Mesenchymal stem cell (in vitro differentiated cells and primary cell): ENCODE data around the gene TAOK1.
"Not testable (repeated sequence)": the region's sequence is repeated elsewhere in the genome, so short reads cannot be mapped to it uniquely, and the experiment has no call there.

Experiments
- DNase-seq: peaks from one replicate; pipeline ENCODE4 v3.0.0-alpha.2; 2013
- H2AFZ ChIP-seq: one replicate; pipeline ENCODE4 v1.6.1; 2013; ENCODE audit warnings: low read depth, mild to moderate bottlenecking, control low read depth, inconsistent platforms, low read length, moderate library complexity
- H2AK5ac ChIP-seq: 2 replicates; pipeline ENCODE4 v1.6.1; 2013; ENCODE audit warnings: low read length, moderate library complexity, mild to moderate bottlenecking, inconsistent platforms; ENCODE audit not compliant: severe bottlenecking
- H2BK120ac ChIP-seq: one replicate; pipeline ENCODE4 v1.6.1; 2013; ENCODE audit warnings: low read depth, mild to moderate bottlenecking, inconsistent platforms, low read length, moderate library complexity
- H2BK12ac ChIP-seq, 2 experiments: one replicate each; pipeline ENCODE4 v1.6.1; 2013; ENCODE audit warnings: inconsistent platforms in 2 of 2, low read length in 2 of 2, mild to moderate bottlenecking in 2 of 2, moderate library complexity in 2 of 2, control low read depth in 1 of 2
- H2BK15ac ChIP-seq: one replicate; pipeline ENCODE4 v1.6.1; 2013; ENCODE audit warnings: mild to moderate bottlenecking, low read depth, inconsistent platforms; ENCODE audit not compliant: poor library complexity, severe bottlenecking
- H2BK5ac ChIP-seq: 2 replicates; pipeline ENCODE4 v1.6.1; 2013; ENCODE audit warnings: low read depth, mild to moderate bottlenecking, low read length, control low read depth, inconsistent platforms; ENCODE audit not compliant: poor library complexity, severe bottlenecking
- H3K14ac ChIP-seq, 2 experiments: one replicate each; pipeline ENCODE4 v1.6.1; 2013; ENCODE audit warnings: inconsistent platforms in 2 of 2, low read length in 2 of 2, control low read depth in 1 of 2, mild to moderate bottlenecking in 1 of 2, moderate library complexity in 1 of 2
- H3K18ac ChIP-seq, 2 experiments: one replicate each; pipeline ENCODE4 v1.6.1; 2013; ENCODE audit warnings: inconsistent platforms in 2 of 2, low read length in 2 of 2, control low read depth in 1 of 2, low read depth in 1 of 2, mild to moderate bottlenecking in 1 of 2
- H3K23ac ChIP-seq, 2 experiments: one replicate each; pipeline ENCODE4 v1.6.1; 2013; ENCODE audit warnings: inconsistent platforms in 2 of 2, low read length in 2 of 2, mild to moderate bottlenecking in 2 of 2, moderate library complexity in 2 of 2, control low read depth in 1 of 2
- H3K27ac ChIP-seq: 2 replicates; pipeline ENCODE4 v1.5.1; 2013; ENCODE audit warnings: mild to moderate bottlenecking, moderate library complexity, low read length, control low read depth, inconsistent platforms; ENCODE audit not compliant: poor library complexity, severe bottlenecking
- H3K27me3 ChIP-seq, 2 experiments: 2 replicates each; pipeline versions ENCODE4 v1.6.1 to v1.7.0; 2013; ENCODE audit warnings: low read length in 2 of 2, mild to moderate bottlenecking in 2 of 2, moderate library complexity in 2 of 2, control low read depth in 1 of 2, inconsistent platforms in 1 of 2; ENCODE audit not compliant: control insufficient read depth in 1 of 2, insufficient read depth in 1 of 2
- H3K36me3 ChIP-seq, 2 experiments: 2 replicates each; pipeline versions ENCODE4 v1.6.1 to v1.7.0; 2013; ENCODE audit warnings: low read length in 2 of 2, control low read depth in 1 of 2, inconsistent platforms in 1 of 2, low read depth in 1 of 2, mild to moderate bottlenecking in 1 of 2; ENCODE audit not compliant: insufficient read depth in 2 of 2, control insufficient read depth in 1 of 2
- H3K4ac ChIP-seq, 2 experiments: one replicate each; pipeline ENCODE4 v1.6.1; 2013; ENCODE audit warnings: inconsistent platforms in 2 of 2, low read length in 2 of 2, mild to moderate bottlenecking in 2 of 2, moderate library complexity in 2 of 2, control low read depth in 1 of 2, low read depth in 1 of 2
- H3K4me1 ChIP-seq: 2 replicates; pipeline ENCODE4 v1.6.1; 2013; ENCODE audit warnings: low read depth, low read length, control low read depth; ENCODE audit not compliant: control insufficient read depth, insufficient read depth
- H3K4me2 ChIP-seq: 2 replicates; pipeline ENCODE4 v1.6.1; 2013; ENCODE audit warnings: low read length, mild to moderate bottlenecking, inconsistent platforms; ENCODE audit not compliant: poor library complexity, severe bottlenecking
- H3K4me3 ChIP-seq, 2 experiments: 2 replicates each; pipeline versions ENCODE4 v1.5.1 to v1.7.0; 2013; ENCODE audit warnings: low read length in 2 of 2, mild to moderate bottlenecking in 2 of 2, control low read depth in 1 of 2, low read depth in 1 of 2; ENCODE audit not compliant: insufficient read depth in 1 of 2
- H3K79me1 ChIP-seq: replicated peaks from 2 replicates; pipeline ENCODE4 v1.6.1; 2013; ENCODE audit warnings: mild to moderate bottlenecking, control low read depth, low read length, inconsistent platforms; ENCODE audit not compliant: poor library complexity, severe bottlenecking
- H3K9ac ChIP-seq: 2 replicates; pipeline ENCODE4 v1.7.0; 2013; ENCODE audit warnings: mild to moderate bottlenecking, low read length, moderate library complexity
- H3K9me3 ChIP-seq: 2 replicates; pipeline ENCODE4 v1.7.0; 2013; ENCODE audit warnings: mild to moderate bottlenecking, low read length; ENCODE audit not compliant: control insufficient read depth
- H4K8ac ChIP-seq: one replicate; pipeline ENCODE4 v1.6.1; 2013; ENCODE audit warnings: inconsistent platforms, mild to moderate bottlenecking, low read length, moderate library complexity
- H4K91ac ChIP-seq: one replicate; pipeline ENCODE4 v1.6.1; 2013; ENCODE audit warnings: mild to moderate bottlenecking, low read length, inconsistent platforms
- WGBS: methylation state at CpG from one replicate; pipeline ENCODE4 v1.1.7; 2013; ENCODE audit warnings: mixed read lengths; 5-methylcytosine and 5-hydroxymethylcytosine counted together

Gene TAOK1

GRCh38 chr17:29461483-29462206 is 71.5 kb downstream of the TAOK1 start:
- H2AFZ ChIP-seq: no peak overlapping the region
- H3K9ac ChIP-seq: no peak overlapping the region
- no peak overlapping the region for H4K8ac ChIP-seq
- H3K27me3 ChIP-seq: no peaks in the 10 kb centered on the region
- H2BK15ac ChIP-seq: no peak overlapping the region
- H3K36me3 ChIP-seq: peaks cover 8 to 41% of the 10 kb centered on the region in 2 experiments
- H3K79me1 ChIP-seq: peaks cover 2% of the 10 kb centered on the region
- H3K4me1 ChIP-seq: no peaks in the 10 kb centered on the region
- no peak overlapping the region for H2BK12ac ChIP-seq
- H3K27ac ChIP-seq: no peak overlapping the region
- DNase-seq: no peak
- no peaks in the 10 kb centered on the region for H3K9me3 ChIP-seq
- H3K4ac ChIP-seq: no peak overlapping the region
- 100% methylated on average over 2 of the region's 2 CpGs for whole genome bisulfite sequencing
- H3K23ac ChIP-seq: no peak overlapping the region
- no peak overlapping the region for H2BK120ac ChIP-seq
- H2BK5ac ChIP-seq: no peak overlapping the region
- no peak overlapping the region for H3K18ac ChIP-seq
- no peak overlapping the region for H4K91ac ChIP-seq
- no peak overlapping the region for H3K4me2 ChIP-seq
- no peak overlapping the region for H3K14ac ChIP-seq
- H2AK5ac ChIP-seq: no peak overlapping the region
- H3K4me3 ChIP-seq: no peak overlapping the region

GRCh38 chr17:29469276-29469675 is 79.1 kb downstream of the TAOK1 start:
- no peak overlapping the region for H3K4me3 ChIP-seq
- no peak overlapping the region for H3K23ac ChIP-seq
- no peak overlapping the region for H3K9ac ChIP-seq
- no peak overlapping the region for H2BK5ac ChIP-seq
- no peak overlapping the region for H2AFZ ChIP-seq
- H2BK15ac ChIP-seq: no peak overlapping the region
- H3K27ac ChIP-seq: no peak overlapping the region
- H4K91ac ChIP-seq: no peak overlapping the region
- peaks cover 23 to 80% of the 10 kb centered on the region in 2 experiments for H3K36me3 ChIP-seq
- no peak overlapping the region for H3K4me2 ChIP-seq
- H2AK5ac ChIP-seq: no peak overlapping the region
- no peaks in the 10 kb centered on the region for H3K27me3 ChIP-seq
- no peak overlapping the region for H2BK120ac ChIP-seq
- no peak overlapping the region for H3K4ac ChIP-seq
- H3K79me1 ChIP-seq: peaks cover 11% of the 10 kb centered on the region
- H3K4me1 ChIP-seq: no peaks in the 10 kb centered on the region
- no peak overlapping the region for H3K18ac ChIP-seq
- 93% methylated on average over 2 of the region's 3 CpGs for WGBS
- H3K14ac ChIP-seq: no peak overlapping the region
- DNase-seq: no peak
- H4K8ac ChIP-seq: no peak overlapping the region
- no peak overlapping the region for H2BK12ac ChIP-seq
- no peaks in the 10 kb centered on the region for H3K9me3 ChIP-seq

- not testable (repeated sequence) for H3K4me2 ChIP-seq, H3K9ac ChIP-seq, H2AFZ ChIP-seq, H2BK15ac ChIP-seq, H4K8ac ChIP-seq, H2BK5ac ChIP-seq, H3K23ac ChIP-seq, H3K4me3 ChIP-seq, H4K91ac ChIP-seq, H3K4me1 ChIP-seq, H2AK5ac ChIP-seq, H3K14ac ChIP-seq, H3K9me3 ChIP-seq, H3K18ac ChIP-seq, DNase-seq, H3K27ac ChIP-seq, H3K27me3 ChIP-seq, H2BK120ac ChIP-seq, H2BK12ac ChIP-seq, H3K4ac ChIP-seq
- WGBS: 100% methylated on average over 4 of the region's 4 CpGs
- H3K79me1 ChIP-seq: peaks cover 11% of the 10 kb centered on the region
- peaks cover 14 to 80% of the 10 kb centered on the region in 2 experiments for H3K36me3 ChIP-seq
Measured at GRCh38 chr17:29473437-29473836, 83.3 kb downstream of the TAOK1 start.

- Histone ChIP-seq H3K9ac (no peak overlapping the region), H3K4me3 (no peak overlapping the region), H3K36me3 (peaks cover 15 to 80% of the 10 kb centered on the region in 2 experiments), H2BK120ac (no peak overlapping the region), H3K27me3 (no peaks in the 10 kb centered on the region), H3K4me2 (no peak overlapping the region), H3K79me1 (peaks cover 14% of the 10 kb centered on the region), H2AK5ac (no peak overlapping the region), H3K4ac (no peak overlapping the region), H2BK5ac (no peak overlapping the region), H3K14ac (no peak overlapping the region), H3K18ac (no peak overlapping the region), H3K9me3 (no peaks in the 10 kb centered on the region), H3K27ac (no peak overlapping the region), H4K91ac (no peak overlapping the region), H3K4me1 (no peaks in the 10 kb centered on the region), H2BK12ac (no peak overlapping the region), H3K23ac (no peak overlapping the region), H2BK15ac (no peak overlapping the region), H4K8ac (no peak overlapping the region), H2AFZ (no peak overlapping the region)
- WGBS: 82% methylated on average over 1 of the region's 1 CpG
- no peak for DNase-seq
Measured at GRCh38 chr17:29474297-29474696, 84.1 kb downstream of the TAOK1 start.
